Measurements from ENCODE around the gene MFAP3L. TPM values are rescaled to one million over a fixed set of nuclear protein-coding genes. Genes with fewer than 3 reads are reported as not detected.

The MFAP3L gene
- total RNA-seq, 1 donor from 2014 or later: 7.4 TPM

DNA sequence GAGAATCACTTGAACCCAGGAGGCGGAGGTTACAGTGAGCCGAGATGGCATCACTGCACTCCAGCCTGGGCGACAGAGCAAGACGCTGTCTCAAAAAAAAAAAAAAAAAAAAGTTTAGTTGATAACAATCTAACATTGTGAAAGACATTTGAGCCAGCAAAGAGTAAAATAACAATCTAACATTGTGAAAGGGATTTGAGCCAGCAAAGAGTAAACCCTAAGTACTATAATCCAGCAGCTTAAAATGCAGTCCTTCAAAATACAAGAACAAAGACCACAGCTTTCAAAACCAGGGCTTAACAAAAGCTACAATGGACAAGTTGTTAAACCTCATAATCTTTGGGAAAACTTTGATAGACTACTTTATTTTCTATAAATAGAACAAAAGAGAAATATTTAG lies 16.9 kb downstream of the MFAP3L start:
- H3K4me1 Mint-ChIP-seq (ENCODE audit: unreplicated experiment): no peaks in the 10 kb centered on the region
- H3K27ac Mint-ChIP-seq: no peak overlapping the region
- no peaks in the 10 kb centered on the region for H3K9me3 Mint-ChIP-seq
- DNase-seq (ENCODE audit: extremely low spot score, unreplicated experiment): no peak
- no peak overlapping the region for H3K4me3 Mint-ChIP-seq
- TF ChIP-seq CTCF (conservative IDR thresholded peaks at IDR 0.05): no peak
- H3K36me3 Mint-ChIP-seq: no peaks in the 10 kb centered on the region
- no peaks in the 10 kb centered on the region for H3K27me3 Mint-ChIP-seq

- H3K27ac Mint-ChIP-seq: no peak overlapping the region
- H3K4me3 Mint-ChIP-seq: no peak overlapping the region
- H3K36me3 Mint-ChIP-seq: no peaks in the 10 kb centered on the region
- no peaks in the 10 kb centered on the region for H3K9me3 Mint-ChIP-seq
- no peaks in the 10 kb centered on the region for H3K4me1 Mint-ChIP-seq (ENCODE audit: unreplicated experiment)
- no peak for TF ChIP-seq CTCF (conservative IDR thresholded peaks at IDR 0.05)
- no peaks in the 10 kb centered on the region for H3K27me3 Mint-ChIP-seq
- no peak for DNase-seq (ENCODE audit: extremely low spot score, unreplicated experiment)
Measured at GRCh38 chr4:170008801-170009200, 17.4 kb downstream of the MFAP3L start.

DNA sequence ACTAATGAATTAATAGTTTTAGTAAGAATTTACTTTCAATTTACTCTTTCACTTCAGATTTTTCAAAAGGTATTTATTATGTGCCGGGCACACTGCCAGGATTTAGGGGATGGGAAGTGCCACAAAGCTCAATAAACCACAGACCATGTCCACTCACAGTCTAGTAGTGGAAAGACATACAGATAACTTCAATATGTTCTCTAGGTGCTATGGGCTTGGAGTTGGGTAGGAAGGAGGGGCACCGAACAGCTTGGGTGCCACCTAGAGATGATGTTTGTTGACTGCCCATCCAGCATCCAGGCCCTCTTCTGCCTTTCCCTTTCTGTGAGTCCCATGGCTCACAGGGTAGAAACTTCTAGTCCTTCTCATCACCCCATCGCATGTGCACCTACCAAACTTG lies 17.8 kb downstream of the MFAP3L start:
- no peak overlapping the region for H3K27ac Mint-ChIP-seq
- H3K4me3 Mint-ChIP-seq: no peak overlapping the region
- no peak for DNase-seq (ENCODE audit: extremely low spot score, unreplicated experiment)
- H3K27me3 Mint-ChIP-seq: no peaks in the 10 kb centered on the region
- H3K4me1 Mint-ChIP-seq (ENCODE audit: unreplicated experiment): no peaks in the 10 kb centered on the region
- no peak for TF ChIP-seq CTCF (conservative IDR thresholded peaks at IDR 0.05)
- H3K36me3 Mint-ChIP-seq: no peaks in the 10 kb centered on the region
- H3K9me3 Mint-ChIP-seq: no peaks in the 10 kb centered on the region

- TF ChIP-seq CTCF (conservative IDR thresholded peaks at IDR 0.05): no peak
- no peaks in the 10 kb centered on the region for H3K9me3 Mint-ChIP-seq
- DNase-seq (ENCODE audit: extremely low spot score, unreplicated experiment): no peak
- no peaks in the 10 kb centered on the region for H3K27me3 Mint-ChIP-seq
- no peak overlapping the region for H3K4me3 Mint-ChIP-seq
- H3K27ac Mint-ChIP-seq: no peak overlapping the region
- no peaks in the 10 kb centered on the region for H3K36me3 Mint-ChIP-seq
- H3K4me1 Mint-ChIP-seq (ENCODE audit: unreplicated experiment): no peaks in the 10 kb centered on the region
Measured at GRCh38 chr4:170007113-170007512, 19.1 kb downstream of the MFAP3L start.

- Mint-ChIP-seq H3K9me3 (no peaks in the 10 kb centered on the region), H3K36me3 (no peaks in the 10 kb centered on the region), H3K4me1 (ENCODE audit: unreplicated experiment) (peaks cover 7% of the 10 kb centered on the region), H3K27ac (no peak overlapping the region), H3K4me3 (no peak overlapping the region), H3K27me3 (no peaks in the 10 kb centered on the region)
- TF ChIP-seq CTCF (conservative IDR thresholded peaks at IDR 0.05): no peak
- no peak for DNase-seq (ENCODE audit: extremely low spot score, unreplicated experiment)
Measured at GRCh38 chr4:170005472-170005871, 20.7 kb downstream of the MFAP3L start.

GRCh38 chr4:170004651-170005295 lies 21.4 kb downstream of the MFAP3L start:
- no peak for TF ChIP-seq CTCF (conservative IDR thresholded peaks at IDR 0.05)
- no peak overlapping the region for H3K4me3 Mint-ChIP-seq
- H3K27ac Mint-ChIP-seq: no peak overlapping the region
- no peaks in the 10 kb centered on the region for H3K36me3 Mint-ChIP-seq
- peaks cover 7% of the 10 kb centered on the region for H3K4me1 Mint-ChIP-seq (ENCODE audit: unreplicated experiment)
- H3K9me3 Mint-ChIP-seq: no peaks in the 10 kb centered on the region
- DNase-seq (ENCODE audit: extremely low spot score, unreplicated experiment): no peak
- H3K27me3 Mint-ChIP-seq: no peaks in the 10 kb centered on the region

All from type B pancreatic cell (in vitro differentiated cells).